WTC11 (cell line): Measurements from ENCODE around the gene FGF3. TPM values are rescaled to one million over a fixed set of nuclear protein-coding genes. Genes with fewer than 3 reads are reported as not detected.

Experiments
- ATAC-seq: fragments of 200-7000 bp; cut with Tn5 transposase; 2 replicates; pipeline ENCODE4 v1.10.0; 2021; ENCODE audit warnings: mild to moderate bottlenecking, moderate library complexity
- CTCF ChIA-PET: fragments of 300-600 bp; sonication (Branson Sonifier 250); formaldehyde crosslinking; loops from one replicate; lab custom pipeline; 2021; ENCODE audit warnings: antibody characterized with exemption; lab: Charles Lee
- POLR2A ChIA-PET: fragments of 350-600 bp; sonication (Branson Sonifier 250); formaldehyde crosslinking; loops from one replicate; lab custom pipeline; 2021; ENCODE audit warnings: antibody characterized with exemption; lab: Charles Lee
- DNase-seq: peaks from one replicate; pipeline ENCODE4 v3.0.0; 2021; ENCODE audit warnings: low spot score
- H3K27ac Mint-ChIP-seq: 2 replicates; pipeline ENCODE4 v1.8.0; 2021; ENCODE audit warnings: mixed read lengths
- H3K27me3 Mint-ChIP-seq: 2 replicates; pipeline ENCODE4 v1.8.0; 2021; ENCODE audit warnings: low read depth, mild to moderate bottlenecking, moderate library complexity, mixed read lengths
- H3K36me3 Mint-ChIP-seq: 2 replicates; pipeline ENCODE4 v1.8.0; 2021; ENCODE audit warnings: mixed read lengths
- H3K4me1 Mint-ChIP-seq: 2 replicates; pipeline ENCODE4 v1.8.0; 2022; ENCODE audit warnings: mixed read lengths
- H3K4me3 Mint-ChIP-seq: 2 replicates; pipeline ENCODE4 v1.8.0; 2021; ENCODE audit warnings: mild to moderate bottlenecking, moderate library complexity, mixed read lengths
- H3K9me3 Mint-ChIP-seq: 2 replicates; pipeline ENCODE4 v1.8.0; 2021; ENCODE audit warnings: mixed read lengths
- AR ChIP-seq: fragments of 250-450 bp; sonication (Bioruptor Pico); IDR thresholded peaks from 2 replicates; pipeline ENCODE4 v1.9.0; 2021; ENCODE audit warnings: mild to moderate bottlenecking
- CTCF ChIP-seq: fragments of 200-600 bp; IDR thresholded peaks from 2 replicates; pipeline ENCODE4 v1.8.0; 2022; ENCODE audit warnings: antibody characterized with exemption
- ETV6 ChIP-seq: sonication (generic); formaldehyde crosslinking; IDR thresholded peaks from 2 replicates; pipeline ENCODE4 v1.8.1; 2022; ENCODE audit warnings: mild to moderate bottlenecking, missing genetic modification reagents
- FOXK1 ChIP-seq: sonication (generic); formaldehyde crosslinking; IDR thresholded peaks from 2 replicates; pipeline ENCODE4 v1.8.0; 2022; ENCODE audit warnings: mild to moderate bottlenecking, moderate library complexity, missing genetic modification reagents
- GRHL2 ChIP-seq: fragments of 250-450 bp; sonication (Bioruptor Pico); IDR thresholded peaks from 2 replicates; pipeline ENCODE4 v1.8.0; 2022; ENCODE audit warnings: mild to moderate bottlenecking, moderate library complexity; ENCODE audit not compliant: insufficient replicate concordance, severe bottlenecking
- GTF2I ChIP-seq: fragments of 250-450 bp; sonication (Bioruptor Pico); conservative IDR thresholded peaks from 2 replicates; pipeline ENCODE4 v1.4.0; 2021; ENCODE audit warnings: mild to moderate bottlenecking
- JUN ChIP-seq: sonication (generic); formaldehyde crosslinking; IDR thresholded peaks from 2 replicates; pipeline ENCODE4 v1.8.0; 2023; ENCODE audit warnings: mild to moderate bottlenecking, missing genetic modification reagents
- MXD4 ChIP-seq: fragments of 250-450 bp; sonication (Bioruptor Pico); IDR thresholded peaks from 2 replicates; pipeline ENCODE4 v1.8.0; 2021; ENCODE audit warnings: mild to moderate bottlenecking, moderate library complexity, borderline replicate concordance
- NFATC4 ChIP-seq: fragments of 250-450 bp; sonication (Bioruptor Pico); IDR thresholded peaks from 2 replicates; pipeline ENCODE4 v1.9.0; 2021; ENCODE audit warnings: mild to moderate bottlenecking
- RELA ChIP-seq: sonication (generic); formaldehyde crosslinking; IDR thresholded peaks from 2 replicates; pipeline ENCODE4 v1.8.1; 2022; ENCODE audit warnings: missing genetic modification reagents, mild to moderate bottlenecking, borderline replicate concordance
- RORB ChIP-seq: fragments of 250-450 bp; sonication (Bioruptor Pico); IDR thresholded peaks from 2 replicates; pipeline ENCODE4 v1.9.0; 2021; ENCODE audit warnings: mild to moderate bottlenecking
- SOX15 ChIP-seq: fragments of 250-450 bp; sonication (Bioruptor Pico); IDR thresholded peaks from 2 replicates; pipeline ENCODE4 v1.9.0; 2021; ENCODE audit warnings: mild to moderate bottlenecking
- USF2 ChIP-seq: sonication (generic); formaldehyde crosslinking; IDR thresholded peaks from 2 replicates; pipeline ENCODE4 v1.8.1; 2023; ENCODE audit warnings: mild to moderate bottlenecking, missing genetic modification reagents, moderate library complexity
- ZNF121 ChIP-seq: sonication (generic); formaldehyde crosslinking; IDR thresholded peaks from 2 replicates; pipeline ENCODE4 v1.8.0; 2023; ENCODE audit warnings: missing genetic modification reagents
- ZNF138 ChIP-seq: sonication (generic); formaldehyde crosslinking; conservative IDR thresholded peaks from 2 replicates; pipeline ENCODE4 v1.8.1; 2022; ENCODE audit warnings: mild to moderate bottlenecking, moderate library complexity, missing genetic modification reagents
- ZNF281 ChIP-seq: sonication (generic); formaldehyde crosslinking; IDR thresholded peaks from 2 replicates; pipeline ENCODE4 v1.8.0; 2023; ENCODE audit warnings: mild to moderate bottlenecking, missing genetic modification reagents
- ZNF396 ChIP-seq: fragments of 250-450 bp; sonication (Bioruptor Pico); IDR thresholded peaks from 2 replicates; pipeline ENCODE4 v1.8.0; 2021; ENCODE audit warnings: mild to moderate bottlenecking, moderate library complexity, borderline replicate concordance
- ZNF532 ChIP-seq: fragments of 250-450 bp; sonication (Bioruptor Pico); IDR thresholded peaks from 2 replicates; pipeline ENCODE4 v1.9.0; 2021; ENCODE audit warnings: mild to moderate bottlenecking, borderline replicate concordance
- total RNA-seq: library from RNA; stranded (reverse); gene quantifications from 3 replicates; pipeline ENCODE4 v1.2.3, GENCODE V29; 2021

The FGF3 gene
- total RNA-seq, 1 experiment from 2014 or later, result not detected

GRCh38 chr11:69797156-69797555 is 22.1 kb downstream of the FGF3 start (continued):
- TF ChIP-seq CTCF, result no peak
- TF ChIP-seq ETV6, result no peak
- no peak for TF ChIP-seq ZNF532 (CRISPR knock-in tag)
- no peak for TF ChIP-seq SOX15
- TF ChIP-seq, all 79 proteins: peak for 0

- no peaks in the 10 kb centered on the region for H3K4me1 Mint-ChIP-seq
- POLR2A ChIA-PET, result no interaction called here
- DNase-seq (no peak), ATAC-seq (no peak)
- no peak overlapping the region for H3K4me3 Mint-ChIP-seq
- TF ChIP-seq GRHL2, result no peak
- TF ChIP-seq NFATC4 (CRISPR knock-in tag), result no peak
- no peak for TF ChIP-seq JUN (CRISPR knock-in tag)
- no peaks in the 10 kb centered on the region for H3K36me3 Mint-ChIP-seq
- H3K27ac Mint-ChIP-seq, result no peak overlapping the region
- H3K9me3 Mint-ChIP-seq, result peaks cover 11% of the 10 kb centered on the region
- CTCF ChIA-PET, result interaction anchor here (1.1 to 1.2 kb wide), 2 partner anchors 78 to 92 kb away, joined by 3 to 5 read pairs; no protein-coding TSS in a partner anchor
- H3K27me3 Mint-ChIP-seq, result no peaks in the 10 kb centered on the region
These were observed 23.2 kb downstream of the FGF3 start for GRCh38 chr11:69796063-69796462.

GRCh38 chr11:69791276-69792180 is 27.7 kb downstream of the FGF3 start:
- CTCF ChIA-PET, result interaction anchor here (0.7 to 1.5 kb wide), 2 partner anchors 10 to 73 kb away, joined by 4 read pairs; no protein-coding TSS in a partner anchor
- Mint-ChIP-seq H3K4me3 (no peak overlapping the region), H3K9me3 (peaks cover 6% of the 10 kb centered on the region; the same call in 1 of the 2 replicates), H3K4me1 (peaks cover 8% of the 10 kb centered on the region), H3K27ac (no peak overlapping the region), H3K27me3 (no peaks in the 10 kb centered on the region), H3K36me3 (no peaks in the 10 kb centered on the region)
- ATAC-seq (no peak), DNase-seq (no peak)
- POLR2A ChIA-PET, result interaction anchor here (0.6 kb wide), 1 partner anchor 542 kb away, joined by 3 read pairs; no protein-coding TSS in a partner anchor
- TF ChIP-seq RELA (CRISPR knock-in tag) (no peak), AR (CRISPR knock-in tag) (no peak), ZNF396 (CRISPR knock-in tag) (no peak), RORB (CRISPR knock-in tag) (no peak), ZNF121 (CRISPR knock-in tag) (no peak), FOXK1 (CRISPR knock-in tag) (no peak), GTF2I (CRISPR knock-in tag) (no peak), MXD4 (CRISPR knock-in tag) (no peak), ZNF138 (CRISPR knock-in tag) (no peak), ETV6 (no peak), ZNF281 (CRISPR knock-in tag) (no peak), USF2 (no peak)
